OCI-LY1 (cell line): ENCODE results near the gene USP24.

Source experiments
- CTCF ChIP-seq: fragments of 200-600 bp; sonication (generic), shearing (Covaris generic); IDR thresholded peaks from 2 replicates; pipeline ENCODE4 v1.5.1; 2017; ENCODE audit warnings: mild to moderate bottlenecking, antibody characterized with exemption, low read length, moderate library complexity, mixed read lengths
- EZH2 ChIP-seq: fragments of 200-600 bp; sonication (generic), shearing (Covaris generic); IDR thresholded peaks from 2 replicates; pipeline ENCODE4 v1.8.0; 2017; ENCODE audit warnings: borderline replicate concordance, mixed run types, mild to moderate bottlenecking, antibody characterized with exemption, low read length, moderate library complexity, mixed read lengths

DNA sequence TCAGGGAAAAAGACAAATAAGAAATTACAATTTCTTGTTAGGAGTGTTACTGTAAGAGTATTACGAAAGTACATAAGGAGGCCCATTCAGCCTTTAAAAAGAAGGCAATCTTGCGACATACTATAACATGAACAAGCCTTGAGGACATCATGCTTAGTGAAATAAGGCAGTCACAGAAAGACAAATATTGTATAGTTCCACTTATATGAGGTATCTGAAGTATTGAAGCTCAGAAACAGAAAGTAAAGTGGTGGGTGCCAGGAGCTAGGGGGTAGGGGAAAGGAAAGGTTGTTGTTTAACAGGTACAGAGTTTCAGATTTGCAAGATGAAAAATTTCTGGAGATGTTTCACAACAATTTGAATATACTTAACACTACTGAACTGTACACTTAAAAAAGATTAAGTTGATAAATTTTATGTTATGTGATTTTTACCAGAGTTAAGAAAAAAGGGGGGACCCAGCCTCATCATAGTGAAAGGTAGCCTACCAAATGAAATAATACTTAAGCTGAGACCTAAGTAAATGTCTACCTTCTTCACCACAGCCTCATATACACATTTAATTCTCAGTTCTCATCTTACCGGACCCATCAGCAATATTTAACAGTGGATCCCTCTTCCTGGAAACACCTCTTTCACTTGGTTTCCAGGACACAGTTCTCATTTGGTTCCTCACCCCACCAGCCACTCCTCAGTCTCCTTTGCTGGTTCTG lies 19.5 kb downstream of the USP24 start:
- no peak for TF ChIP-seq CTCF
- TF ChIP-seq EZH2: no peak
